Neural progenitor cell (in vitro differentiated cells): ENCODE results near the gene TBC1D1. TPM values are rescaled to one million over a fixed set of nuclear protein-coding genes. Genes with fewer than 3 reads are reported as not detected.

Experiments used
- DNase-seq: peaks from one replicate; pipeline ENCODE4 v3.0.0-alpha.2; 2016; ENCODE audit warnings: low spot score
- H2AFZ ChIP-seq: fragments of 200-600 bp; sonication (generic); replicated peaks from 2 replicates; pipeline ENCODE4 v1.6.1; 2016; ENCODE audit warnings: antibody characterized with exemption
- H3F3A ChIP-seq: fragments of 200-600 bp; sonication (generic); 2 replicates; pipeline ENCODE4 v1.6.1; 2016; ENCODE audit warnings: antibody characterized with exemption, low read depth
- H3K27ac ChIP-seq: fragments of 200-600 bp; sonication (generic); 2 replicates; pipeline ENCODE4 v1.5.1; 2016; ENCODE audit warnings: mild to moderate bottlenecking
- H3K27me3 ChIP-seq: fragments of 200-600 bp; sonication (generic); 2 replicates; pipeline ENCODE4 v1.6.1; 2016; ENCODE audit warnings: mild to moderate bottlenecking, moderate library complexity
- H3K36me3 ChIP-seq: fragments of 200-600 bp; sonication (generic); 2 replicates; pipeline ENCODE4 v1.5.1; 2016
- H3K4me1 ChIP-seq: fragments of 200-600 bp; sonication (generic); 2 replicates; pipeline ENCODE4 v1.6.1; 2016; ENCODE audit warnings: mixed run types
- H3K4me2 ChIP-seq: fragments of 200-600 bp; sonication (generic); 2 replicates; pipeline ENCODE4 v1.6.1; 2016
- H3K4me3 ChIP-seq: fragments of 200-600 bp; sonication (generic); 2 replicates; pipeline ENCODE4 v1.5.1; 2016
- H3K79me2 ChIP-seq: fragments of 200-600 bp; sonication (generic); 2 replicates; pipeline ENCODE4 v1.6.1; 2016; ENCODE audit warnings: low read depth
- H3K9ac ChIP-seq: fragments of 200-600 bp; sonication (generic); 2 replicates; pipeline ENCODE4 v1.6.1; 2016
- H3K9me3 ChIP-seq: fragments of 200-600 bp; sonication (generic); 2 replicates; pipeline ENCODE4 v1.5.1; 2016; ENCODE audit warnings: low read depth
- H4K20me1 ChIP-seq: fragments of 200-600 bp; sonication (generic); 2 replicates; pipeline ENCODE4 v1.6.1; 2016; ENCODE audit warnings: low read depth
- H3K27ac Mint-ChIP-seq: 3 replicates; pipeline ENCODE4 v1.8.0; 2021; ENCODE audit warnings: mixed read lengths
- H3K27me3 Mint-ChIP-seq: 2 replicates; pipeline ENCODE4 v1.8.0; 2022; ENCODE audit warnings: low read depth, mild to moderate bottlenecking, inconsistent platforms, moderate library complexity, mixed read lengths; ENCODE audit not compliant: insufficient read depth
- H3K36me3 Mint-ChIP-seq: 3 replicates; pipeline ENCODE4 v1.8.0; 2021; ENCODE audit warnings: mixed read lengths
- H3K4me1 Mint-ChIP-seq: 3 replicates; pipeline ENCODE4 v1.8.0; 2021; ENCODE audit warnings: mixed read lengths
- H3K4me3 Mint-ChIP-seq: 3 replicates; pipeline ENCODE4 v1.8.0; 2021; ENCODE audit warnings: mild to moderate bottlenecking, moderate library complexity, mixed read lengths
- H3K9me3 Mint-ChIP-seq: 3 replicates; pipeline ENCODE4 v1.8.0; 2020; ENCODE audit warnings: mixed read lengths
- CTCF ChIP-seq: fragments of 200-600 bp; sonication (generic); IDR thresholded peaks from 2 replicates; pipeline ENCODE4 v1.5.1; 2017; ENCODE audit warnings: antibody characterized with exemption, mild to moderate bottlenecking
- EZH2 ChIP-seq: fragments of 200-600 bp; sonication (generic); IDR thresholded peaks from 2 replicates; pipeline ENCODE4 v1.6.1; 2017; ENCODE audit warnings: antibody characterized with exemption, mild to moderate bottlenecking, moderate library complexity
- EZH2phosphoT487 ChIP-seq: fragments of 200-600 bp; sonication (generic); IDR thresholded peaks from 2 replicates; pipeline ENCODE4 v1.6.1; 2017; ENCODE audit warnings: antibody characterized with exemption
- total RNA-seq: library from RNA; depleted of rRNA; stranded (reverse); fragments of >200 nt; gene quantifications from 2 replicates; pipeline ENCODE4 v1.2.3, GENCODE V29; 2015; ENCODE audit warnings: low replicate concordance

TBC1D1 gene
- total RNA-seq, 1 donor from 2014 or later = 208 TPM

GRCh38 chr4:37872310-37872988, 18.4 kb upstream of the TBC1D1 start:
- Mint-ChIP-seq H3K36me3 (peaks cover 5% of the 10 kb centered on the region), H3K27me3 (no peaks in the 10 kb centered on the region), H3K4me3 (no peak overlapping the region), H3K4me1 (no peaks in the 10 kb centered on the region), H3K27ac (no peak overlapping the region), H3K9me3 (no peaks in the 10 kb centered on the region)
- no peak overlapping the region for H2AFZ ChIP-seq
- no peak for TF ChIP-seq CTCF
- TF ChIP-seq EZH2phosphoT487 = no peak
- no peak for TF ChIP-seq EZH2
- H3K4me3 ChIP-seq = no peak overlapping the region
- no peak overlapping the region for H3K4me2 ChIP-seq
- no peaks in the 10 kb centered on the region for H3F3A ChIP-seq
- H3K9ac ChIP-seq = no peak overlapping the region
- no peaks in the 10 kb centered on the region for H3K4me1 ChIP-seq
- no peaks in the 10 kb centered on the region for H3K9me3 ChIP-seq
- H3K27me3 ChIP-seq = no peaks in the 10 kb centered on the region
- no peaks in the 10 kb centered on the region for H4K20me1 ChIP-seq
- no peak for DNase-seq
- no peak overlapping the region for H3K27ac ChIP-seq
- H3K36me3 ChIP-seq = no peaks in the 10 kb centered on the region
- no peaks in the 10 kb centered on the region for H3K79me2 ChIP-seq

- H3K79me2 ChIP-seq = no peaks in the 10 kb centered on the region
- no peaks in the 10 kb centered on the region for H3K36me3 Mint-ChIP-seq
- no peak overlapping the region for H3K4me3 Mint-ChIP-seq
- H3K9me3 Mint-ChIP-seq = no peaks in the 10 kb centered on the region
- no peaks in the 10 kb centered on the region for H3K27me3 Mint-ChIP-seq
- no peaks in the 10 kb centered on the region for H3K4me1 Mint-ChIP-seq
- no peaks in the 10 kb centered on the region for H4K20me1 ChIP-seq
- no peaks in the 10 kb centered on the region for H3K9me3 ChIP-seq
- H3K27ac Mint-ChIP-seq = no peak overlapping the region
- no peak for TF ChIP-seq EZH2phosphoT487
- no peaks in the 10 kb centered on the region for H3K4me1 ChIP-seq
- H3K9ac ChIP-seq = no peak overlapping the region
- no peaks in the 10 kb centered on the region for H3F3A ChIP-seq
- no peaks in the 10 kb centered on the region for H3K36me3 ChIP-seq
- H2AFZ ChIP-seq = no peak overlapping the region
- no peak overlapping the region for H3K4me3 ChIP-seq
- no peak overlapping the region for H3K27ac ChIP-seq
- H3K27me3 ChIP-seq = no peaks in the 10 kb centered on the region
- no peak overlapping the region for H3K4me2 ChIP-seq
- DNase-seq = no peak
Measured at GRCh38 chr4:37873386-37873785, 17.5 kb upstream of the TBC1D1 start.

- no peak for DNase-seq
- Histone ChIP-seq H3K9ac (no peak overlapping the region), H2AFZ (no peak overlapping the region), H3K79me2 (no peaks in the 10 kb centered on the region), H3K27me3 (no peaks in the 10 kb centered on the region), H3K4me2 (no peak overlapping the region), H4K20me1 (no peaks in the 10 kb centered on the region), H3K4me1 (no peaks in the 10 kb centered on the region), H3K27ac (no peak overlapping the region), H3K9me3 (no peaks in the 10 kb centered on the region), H3K4me3 (no peak overlapping the region), H3F3A (no peaks in the 10 kb centered on the region), H3K36me3 (no peaks in the 10 kb centered on the region)
- Mint-ChIP-seq H3K4me3 (no peak overlapping the region), H3K27ac (no peak overlapping the region), H3K27me3 (no peaks in the 10 kb centered on the region), H3K9me3 (no peaks in the 10 kb centered on the region), H3K36me3 (no peaks in the 10 kb centered on the region), H3K4me1 (no peaks in the 10 kb centered on the region)
- no peak for TF ChIP-seq CTCF
- no peak for TF ChIP-seq EZH2phosphoT487
- no peak for TF ChIP-seq EZH2
Measured at GRCh38 chr4:37876156-37876555, 14.7 kb upstream of the TBC1D1 start.

GRCh38 chr4:37879365-37879764, 11.5 kb upstream of the TBC1D1 start:
- no peak overlapping the region for H3K9ac ChIP-seq
- H2AFZ ChIP-seq = no peak overlapping the region
- no peaks in the 10 kb centered on the region for H3F3A ChIP-seq
- no peak for DNase-seq
- H3K4me1 Mint-ChIP-seq = no peaks in the 10 kb centered on the region
- no peaks in the 10 kb centered on the region for H3K27me3 Mint-ChIP-seq
- H3K9me3 ChIP-seq = no peaks in the 10 kb centered on the region
- H3K27ac Mint-ChIP-seq = no peak overlapping the region
- no peaks in the 10 kb centered on the region for H3K4me1 ChIP-seq
- no peak overlapping the region for H3K4me2 ChIP-seq
- no peaks in the 10 kb centered on the region for H3K79me2 ChIP-seq
- no peaks in the 10 kb centered on the region for H3K36me3 Mint-ChIP-seq
- no peaks in the 10 kb centered on the region for H3K36me3 ChIP-seq
- no peak overlapping the region for H3K4me3 ChIP-seq
- H3K27ac ChIP-seq = no peak overlapping the region
- peaks cover under 1% of the 10 kb centered on the region for H3K27me3 ChIP-seq
- no peaks in the 10 kb centered on the region for H3K9me3 Mint-ChIP-seq
- no peak overlapping the region for H3K4me3 Mint-ChIP-seq
- no peaks in the 10 kb centered on the region for H4K20me1 ChIP-seq
- TF ChIP-seq CTCF (no peak), EZH2 (no peak), EZH2phosphoT487 (no peak)
